GM12878 (cell line): Measurements from ENCODE around the gene SLC43A1. TPM values are rescaled to one million over a fixed set of nuclear protein-coding genes. Genes with fewer than 3 reads are reported as not detected.

Source experiments
- ATAC-seq: fragments of 200-7000 bp; cut with Tn5 transposase; 3 replicates; pipeline ENCODE4 v1.9.1; 2020; ENCODE audit warnings: mild to moderate bottlenecking, moderate library complexity
- BruUV-seq: library from RNA; stranded (reverse); fragments of 400-500 nt; replicated peaks from 2 replicates; lab custom pipeline; 2021; lab: Mats Ljungman, UMichigan
- CTCF ChIA-PET: fragments of 300-600 bp; sonication (Branson Sonifier 250); formaldehyde crosslinking; extraction: SDS; loops from one replicate; lab custom pipeline; 2021; ENCODE audit warnings: inconsistent platforms; lab: Yijun Ruan, JAX
- POLR2A ChIA-PET: fragments of 350-600 bp; formaldehyde crosslinking; extraction: SDS; loops from one replicate; lab custom pipeline; 2021; ENCODE audit warnings: inconsistent platforms; lab: Charles Lee
- RAD21 ChIA-PET: fragments of 300-600 bp; sonication (Branson Sonifier 250); formaldehyde crosslinking; loops from one replicate; lab custom pipeline; 2023; ENCODE audit warnings: antibody characterized with exemption; ENCODE audit not compliant: unreplicated experiment; lab: Charles Lee
- SMC1A ChIA-PET: fragments of 300-600 bp; sonication (Branson Sonifier 250); formaldehyde crosslinking; loops from one replicate; lab custom pipeline; 2023; ENCODE audit not compliant: unreplicated experiment, uncharacterized antibody; lab: Charles Lee
- DNase-seq: peaks from one replicate; pipeline ENCODE4 v3.0.0-alpha.2; 2011; ENCODE audit warnings: low read depth, low spot score
- FAIRE-seq: peaks from 3 replicates; lab custom pipeline; 2011; peaks lifted over from hg19 to GRCh38; lab: Jason Lieb, UNC
- H2AFZ ChIP-seq: 2 replicates; pipeline ENCODE4 v1.6.0; 2011; ENCODE audit warnings: low read depth, low read length, control low read depth; ENCODE audit not compliant: control insufficient read depth
- H3K27ac ChIP-seq: 2 replicates; pipeline ENCODE4 v1.5.1; 2011; ENCODE audit warnings: control low read depth; ENCODE audit not compliant: control insufficient read depth, insufficient read depth
- H3K27me3 ChIP-seq, 2 experiments: replicated peaks in 1 of 2; 2 replicates each; pipeline versions ENCODE4 v1.6.0 to v1.6.1; 2011; ENCODE audit warnings: low read length in 1 of 2; ENCODE audit not compliant: control insufficient read depth in 2 of 2, insufficient read depth in 2 of 2
- H3K36me3 ChIP-seq, 2 experiments: 2 replicates each; pipeline ENCODE4 v1.5.1; 2011; ENCODE audit warnings: low read length in 1 of 2; ENCODE audit not compliant: control insufficient read depth in 2 of 2, insufficient read depth in 2 of 2
- H3K4me1 ChIP-seq: 2 replicates; pipeline ENCODE4 v1.6.1; 2011; ENCODE audit warnings: mild to moderate bottlenecking, low read length, moderate library complexity, mixed read lengths; ENCODE audit not compliant: control insufficient read depth, insufficient read depth
- H3K4me2 ChIP-seq: 2 replicates; pipeline ENCODE4 v1.6.0; 2011; ENCODE audit warnings: control low read depth; ENCODE audit not compliant: control insufficient read depth, insufficient read depth
- H3K4me3 ChIP-seq: fragments of 200-600 bp; sonication (generic); 2 replicates; pipeline ENCODE4 v1.5.1; 2016
- H3K79me2 ChIP-seq: 2 replicates; pipeline ENCODE4 v1.6.0; 2011; ENCODE audit warnings: low read length; ENCODE audit not compliant: control insufficient read depth, insufficient read depth
- H3K9ac ChIP-seq: 2 replicates; pipeline ENCODE4 v1.8.0; 2011; ENCODE audit warnings: low read length, control low read depth, mixed read lengths; ENCODE audit not compliant: control insufficient read depth, insufficient read depth
- H3K9me3 ChIP-seq: replicated peaks from 3 replicates; pipeline ENCODE4 v1.5.1; 2011; ENCODE audit warnings: mild to moderate bottlenecking, low read length; ENCODE audit not compliant: control insufficient read depth, insufficient read depth
- H4K20me1 ChIP-seq: 2 replicates; pipeline ENCODE4 v1.6.0; 2011; ENCODE audit not compliant: control insufficient read depth, insufficient read depth
- CBFB ChIP-seq: IDR thresholded peaks from 2 replicates; pipeline ENCODE4 v1.6.1; 2016; ENCODE audit warnings: antibody characterized with exemption, low read depth
- CREB1 ChIP-seq: IDR thresholded peaks from 2 replicates; pipeline ENCODE4 v1.6.1; 2012; ENCODE audit warnings: low read depth, mild to moderate bottlenecking, inconsistent platforms
- EED ChIP-seq: sonication (generic); IDR thresholded peaks from 2 replicates; pipeline ENCODE4 v1.6.1; 2016; ENCODE audit warnings: antibody characterized with exemption, low read depth
- FOXK2 ChIP-seq: fragments of 450-650 bp; IDR thresholded peaks from 2 replicates; pipeline ENCODE4 v1.6.1; 2017; ENCODE audit warnings: mild to moderate bottlenecking, moderate library complexity
- SIX5 ChIP-seq: IDR thresholded peaks from 2 replicates; pipeline ENCODE4 v1.6.1; 2011; ENCODE audit warnings: mild to moderate bottlenecking, low read depth, low read length, moderate library complexity; ENCODE audit not compliant: severe bottlenecking
- SREBF1 ChIP-seq: IDR thresholded peaks from 2 replicates; pipeline ENCODE4 v1.6.1; 2012; ENCODE audit warnings: mild to moderate bottlenecking, low read length
- STAT1 ChIP-seq: fragments of 450-650 bp; conservative IDR thresholded peaks from 2 replicates; pipeline ENCODE4 v1.6.1; 2014; ENCODE audit warnings: antibody characterized with exemption, mild to moderate bottlenecking
- TCF7 ChIP-seq: IDR thresholded peaks from 2 replicates; pipeline ENCODE4 v1.6.1; 2014; ENCODE audit warnings: antibody characterized with exemption, borderline replicate concordance
- USF2 ChIP-seq: IDR thresholded peaks from 2 replicates; pipeline ENCODE4 v1.6.1; 2011; ENCODE audit warnings: low read depth, low read length, improper control_type of control experiment, borderline replicate concordance
- ZSCAN29 ChIP-seq: fragments of 450-650 bp; IDR thresholded peaks from 2 replicates; pipeline ENCODE4 v1.6.1; 2017; ENCODE audit warnings: mild to moderate bottlenecking, moderate library complexity
- WGBS: methylation state at CpG from one replicate; pipeline ENCODE4 v1.1.6; 2016; ENCODE audit warnings: low lambda C conversion rate; ENCODE audit not compliant: insufficient replicate concordance, insufficient coverage; ENCODE audit errors: missing lambda C conversion rate; 5-methylcytosine and 5-hydroxymethylcytosine counted together
- in situ Hi-C: fragments of 300-500 bp; cut with MboI; formaldehyde crosslinking; loops from 9 replicates; pipeline ENCODE4 v1.14.3; 2018; ENCODE audit warnings: mixed read lengths
- intact Hi-C: fragments of 100-400 bp; cut with micrococcal nuclease; formaldehyde crosslinking; loops from one replicate; pipeline ENCODE4 v1.14.2; 2022; ENCODE audit not compliant: unreplicated experiment
- polyA plus RNA-seq, 11 experiments: library from polyadenylated mRNA; depleted of rRNA in 4 of 11; unstranded in 6 of 11; stranded (reverse) in 5 of 11; fragments of >200 nt; fragmentation: Nextera tagmentation in 4 of 11; fragmentation: Illumina TruSeq in 1 of 11; extraction: Ambion mirVana in 4 of 11; extraction: Trizol in 1 of 11; gene quantifications; 1 replicate in 1 of 11; 2 replicates in 10 of 11; pipeline versions ENCODE4 v1.2.1 to v1.2.3, GENCODE V29; 2011 to 2016; ENCODE audit warnings: inconsistent platforms in 2 of 11, missing spikeins in 2 of 11, low read depth in 1 of 11
- total RNA-seq, 4 experiments: library from RNA; depleted of rRNA in 3 of 4; stranded (reverse); fragments of >200 nt in 3 of 4; fragmentation: Illumina TruSeq in 1 of 4; extraction: Trizol in 1 of 4; gene quantifications; 2 replicates each; pipeline versions ENCODE4 v1.2.1 to v1.2.3, GENCODE V29; 2013 to 2021
- TF ChIP-seq, protein P1 (sequence below): IDR thresholded peaks from 2 replicates; pipeline ENCODE4 v1.6.1; 2012; ENCODE audit warnings: low read length, inconsistent platforms
- TF ChIP-seq, protein P2 (sequence below): fragments of 450-650 bp; IDR thresholded peaks from 2 replicates; pipeline ENCODE4 v1.6.1; 2016; ENCODE audit warnings: mild to moderate bottlenecking
- TF ChIP-seq, protein P3 (sequence below): fragments of 450-650 bp; IDR thresholded peaks from 2 replicates; pipeline ENCODE4 v1.6.1; 2016; ENCODE audit warnings: mild to moderate bottlenecking
- TF ChIP-seq, protein P4 (sequence below): IDR thresholded peaks from 2 replicates; pipeline ENCODE4 v1.6.1; 2012; ENCODE audit warnings: low read depth, low read length, improper control_type of control experiment

SLC43A1 gene
- total and polyA plus RNA-seq, 10 of the 15 experiments (the other 5 are each of a cell fraction or from before 2014, with no cell fraction given), result 1.0 to 17.8 (median 12.6) TPM

DNA sequence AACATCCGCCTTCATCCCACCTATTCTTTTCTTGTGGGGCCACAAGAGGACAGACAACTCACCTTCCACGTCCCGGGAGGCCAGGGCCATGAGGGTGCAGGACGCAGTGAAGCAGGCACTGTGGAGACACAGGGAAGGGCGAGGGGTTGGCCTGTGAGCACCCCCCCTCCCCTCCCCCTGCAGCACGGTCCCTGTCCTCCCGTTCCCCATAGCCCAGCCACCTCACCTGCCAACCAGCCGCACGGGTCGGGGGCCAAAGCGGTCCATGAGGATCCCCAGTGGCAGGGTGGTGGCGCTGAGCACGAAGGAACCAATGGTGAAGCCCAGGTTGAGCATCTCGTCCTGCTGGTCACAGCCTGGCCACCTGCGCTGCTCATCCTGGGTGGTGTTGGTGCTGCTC lies 14.6 kb downstream of the SLC43A1 start (continued):
- TF ChIP-seq, protein P1, sequence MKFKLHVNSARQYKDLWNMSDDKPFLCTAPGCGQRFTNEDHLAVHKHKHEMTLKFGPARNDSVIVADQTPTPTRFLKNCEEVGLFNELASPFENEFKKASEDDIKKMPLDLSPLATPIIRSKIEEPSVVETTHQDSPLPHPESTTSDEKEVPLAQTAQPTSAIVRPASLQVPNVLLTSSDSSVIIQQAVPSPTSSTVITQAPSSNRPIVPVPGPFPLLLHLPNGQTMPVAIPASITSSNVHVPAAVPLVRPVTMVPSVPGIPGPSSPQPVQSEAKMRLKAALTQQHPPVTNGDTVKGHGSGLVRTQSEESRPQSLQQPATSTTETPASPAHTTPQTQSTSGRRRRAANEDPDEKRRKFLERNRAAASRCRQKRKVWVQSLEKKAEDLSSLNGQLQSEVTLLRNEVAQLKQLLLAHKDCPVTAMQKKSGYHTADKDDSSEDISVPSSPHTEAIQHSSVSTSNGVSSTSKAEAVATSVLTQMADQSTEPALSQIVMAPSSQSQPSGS, result no peak
- TF ChIP-seq EED, result no peak
- no peak for TF ChIP-seq ZSCAN29
- TF ChIP-seq, protein P2, sequence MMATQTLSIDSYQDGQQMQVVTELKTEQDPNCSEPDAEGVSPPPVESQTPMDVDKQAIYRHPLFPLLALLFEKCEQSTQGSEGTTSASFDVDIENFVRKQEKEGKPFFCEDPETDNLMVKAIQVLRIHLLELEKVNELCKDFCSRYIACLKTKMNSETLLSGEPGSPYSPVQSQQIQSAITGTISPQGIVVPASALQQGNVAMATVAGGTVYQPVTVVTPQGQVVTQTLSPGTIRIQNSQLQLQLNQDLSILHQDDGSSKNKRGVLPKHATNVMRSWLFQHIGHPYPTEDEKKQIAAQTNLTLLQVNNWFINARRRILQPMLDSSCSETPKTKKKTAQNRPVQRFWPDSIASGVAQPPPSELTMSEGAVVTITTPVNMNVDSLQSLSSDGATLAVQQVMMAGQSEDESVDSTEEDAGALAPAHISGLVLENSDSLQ, result no peak
- TF ChIP-seq, protein P3, sequence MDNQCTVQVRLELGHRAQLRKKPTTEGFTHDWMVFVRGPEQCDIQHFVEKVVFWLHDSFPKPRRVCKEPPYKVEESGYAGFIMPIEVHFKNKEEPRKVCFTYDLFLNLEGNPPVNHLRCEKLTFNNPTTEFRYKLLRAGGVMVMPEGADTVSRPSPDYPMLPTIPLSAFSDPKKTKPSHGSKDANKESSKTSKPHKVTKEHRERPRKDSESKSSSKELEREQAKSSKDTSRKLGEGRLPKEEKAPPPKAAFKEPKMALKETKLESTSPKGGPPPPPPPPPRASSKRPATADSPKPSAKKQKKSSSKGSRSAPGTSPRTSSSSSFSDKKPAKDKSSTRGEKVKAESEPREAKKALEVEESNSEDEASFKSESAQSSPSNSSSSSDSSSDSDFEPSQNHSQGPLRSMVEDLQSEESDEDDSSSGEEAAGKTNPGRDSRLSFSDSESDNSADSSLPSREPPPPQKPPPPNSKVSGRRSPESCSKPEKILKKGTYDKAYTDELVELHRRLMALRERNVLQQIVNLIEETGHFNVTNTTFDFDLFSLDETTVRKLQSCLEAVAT, result no peak
- TF ChIP-seq, protein P4, sequence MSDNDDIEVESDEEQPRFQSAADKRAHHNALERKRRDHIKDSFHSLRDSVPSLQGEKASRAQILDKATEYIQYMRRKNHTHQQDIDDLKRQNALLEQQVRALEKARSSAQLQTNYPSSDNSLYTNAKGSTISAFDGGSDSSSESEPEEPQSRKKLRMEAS, result no peak

DNA sequence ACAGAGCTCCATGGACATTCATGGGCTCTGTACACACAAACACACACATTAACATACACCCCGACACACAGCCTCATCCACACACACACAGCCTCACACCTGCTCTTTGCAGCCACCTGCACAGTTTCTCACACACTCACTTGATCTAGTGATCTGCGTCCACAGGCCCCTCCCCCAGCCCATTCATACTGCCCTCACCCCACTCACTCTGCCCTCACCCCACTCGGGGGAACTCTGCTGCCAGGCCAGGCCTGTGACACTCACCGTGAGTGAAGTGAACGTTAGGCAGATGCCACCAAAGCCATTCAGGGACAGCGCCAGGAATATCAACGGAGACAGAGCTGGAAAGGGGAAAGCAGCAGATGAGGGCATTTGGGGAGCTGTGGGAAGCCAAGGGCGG lies 15.0 kb downstream of the SLC43A1 start:
- peaks cover 3% of the 10 kb centered on the region; the same call in 1 of the 2 replicates for H4K20me1 ChIP-seq
- intact Hi-C loops, result no loop called here
- DNase-seq, result no peak
- ChIA-PET SMC1A (no interaction called here), CTCF (interaction anchor here (2.0 kb wide), 1 partner anchor 26 kb away, joined by 4 read pairs; no protein-coding TSS in a partner anchor), RAD21 (no interaction called here), POLR2A (no interaction called here)
- FAIRE-seq, result no peak
- H3K9ac ChIP-seq, result no peak overlapping the region
- in situ Hi-C loops, result no loop called here
- BruUV-seq, result no TSS peak
- no peak overlapping the region for H3K27ac ChIP-seq
- no peaks in the 10 kb centered on the region for H3K9me3 ChIP-seq
- peaks cover 3% of the 10 kb centered on the region in 2 experiments; a peak in 3 of 4 replicates for H3K36me3 ChIP-seq
- no peaks in the 10 kb centered on the region for H3K4me1 ChIP-seq
- H3K79me2 ChIP-seq, result no peaks in the 10 kb centered on the region
- 93% methylated on average over 8 of the region's 8 CpGs for WGBS
- ATAC-seq, result no peak
- TF ChIP-seq TCF7 (no peak), CBFB (no peak), SIX5 (no peak), SREBF1 (no peak), CREB1 (no peak), FOXK2 (no peak), USF2 (no peak), STAT1 (no peak)
- no peak overlapping the region for H3K4me3 ChIP-seq
- no peak overlapping the region for H2AFZ ChIP-seq
- H3K27me3 ChIP-seq, result no peaks in the 10 kb centered on the region
- H3K4me2 ChIP-seq, result no peak overlapping the region
